Measurements from ENCODE around the gene DRAM1.

The DRAM1 gene

GRCh38 chr12:101931498-101932326 lies 54.3 kb downstream of the DRAM1 start:
- Mint-ChIP-seq H3K27me3 (no peaks in the 10 kb centered on the region), H3K4me3 (peak overlapping the region; percentile 69), H3K9me3 (peaks cover 6% of the 10 kb centered on the region), H3K27ac (peak overlapping the region; percentile 97), H3K36me3 (peaks cover 3% of the 10 kb centered on the region), H3K4me1 (peaks cover 58% of the 10 kb centered on the region)
- ATAC-seq (ENCODE audit: low read depth) (peak; percentile 71), DNase-seq (ENCODE audit: low spot score in 2 of 2) (peak in 1 of 2 donors; percentile 52)

GRCh38 chr12:101933866-101934514 lies 56.6 kb downstream of the DRAM1 start:
- H3K27me3 Mint-ChIP-seq: no peaks in the 10 kb centered on the region
- ATAC-seq (ENCODE audit: low read depth) (no peak), DNase-seq (ENCODE audit: low spot score in 2 of 2) (no peak)
- H3K27ac Mint-ChIP-seq: peak overlapping the region; percentile 97
- peaks cover 58% of the 10 kb centered on the region for H3K4me1 Mint-ChIP-seq
- peaks cover 3% of the 10 kb centered on the region for H3K36me3 Mint-ChIP-seq
- peak overlapping the region; percentile 1 for H3K4me3 Mint-ChIP-seq
- H3K9me3 Mint-ChIP-seq: peaks cover 6% of the 10 kb centered on the region

- Mint-ChIP-seq H3K27ac (peak overlapping the region; percentile 97), H3K36me3 (no peaks in the 10 kb centered on the region), H3K9me3 (peaks cover 2% of the 10 kb centered on the region), H3K4me1 (peaks cover 57% of the 10 kb centered on the region), H3K4me3 (peak overlapping the region; percentile 45), H3K27me3 (no peaks in the 10 kb centered on the region)
- DNase-seq (ENCODE audit: low spot score in 2 of 2) (peak in 1 of 2 donors; percentile 35), ATAC-seq (ENCODE audit: low read depth) (peak; percentile 69)
Observed at GRCh38 chr12:101935890-101936746, 58.7 kb downstream of the DRAM1 start.

- Mint-ChIP-seq H3K4me1 (peaks cover 41% of the 10 kb centered on the region), H3K4me3 (no peak overlapping the region), H3K36me3 (peaks cover 2% of the 10 kb centered on the region), H3K9me3 (no peaks in the 10 kb centered on the region), H3K27ac (no peak overlapping the region), H3K27me3 (no peaks in the 10 kb centered on the region)
- ATAC-seq (ENCODE audit: low read depth): no peak
- no peak for DNase-seq (ENCODE audit: low spot score in 2 of 2)
Observed at GRCh38 chr12:101939306-101939705, 61.9 kb downstream of the DRAM1 start.

GRCh38 chr12:101939856-101940265 lies 62.5 kb downstream of the DRAM1 start:
- DNase-seq (ENCODE audit: low spot score in 2 of 2): peak; percentile 44 to 68
- H3K9me3 Mint-ChIP-seq: no peaks in the 10 kb centered on the region
- peak; percentile 40 for ATAC-seq (ENCODE audit: low read depth)
- peak overlapping the region; percentile 36 for H3K27ac Mint-ChIP-seq
- no peaks in the 10 kb centered on the region for H3K27me3 Mint-ChIP-seq
- no peak overlapping the region for H3K4me3 Mint-ChIP-seq
- H3K36me3 Mint-ChIP-seq: peaks cover 5% of the 10 kb centered on the region
- peaks cover 38% of the 10 kb centered on the region for H3K4me1 Mint-ChIP-seq

- DNase-seq (ENCODE audit: low spot score in 2 of 2) (no peak), ATAC-seq (ENCODE audit: low read depth) (no peak)
- Mint-ChIP-seq H3K4me1 (peaks cover 32% of the 10 kb centered on the region), H3K4me3 (no peak overlapping the region), H3K9me3 (no peaks in the 10 kb centered on the region), H3K27me3 (no peaks in the 10 kb centered on the region), H3K36me3 (peaks cover 7% of the 10 kb centered on the region), H3K27ac (peak overlapping the region; percentile 36)
Observed at GRCh38 chr12:101940400-101940950, 63.1 kb downstream of the DRAM1 start.

GRCh38 chr12:101941306-101942249 lies 64.2 kb downstream of the DRAM1 start:
- H3K36me3 Mint-ChIP-seq: peaks cover 10% of the 10 kb centered on the region

GRCh38 chr12:101942250-101942605 lies 64.8 kb downstream of the DRAM1 start:
- Mint-ChIP-seq H3K9me3 (no peaks in the 10 kb centered on the region), H3K27ac (peak overlapping the region; percentile 72), H3K4me3 (no peak overlapping the region), H3K27me3 (no peaks in the 10 kb centered on the region), H3K36me3 (peaks cover 10% of the 10 kb centered on the region), H3K4me1 (peaks cover 22% of the 10 kb centered on the region)
- ATAC-seq (ENCODE audit: low read depth) (no peak), DNase-seq (ENCODE audit: low spot score in 2 of 2) (no peak)

More at GRCh38 chr12:101941306-101942249, 64.2 kb downstream of the DRAM1 start:
- DNase-seq (ENCODE audit: low spot score in 2 of 2) (no peak), ATAC-seq (ENCODE audit: low read depth) (peak; percentile 95)
- peaks cover 26% of the 10 kb centered on the region for H3K4me1 Mint-ChIP-seq
- H3K9me3 Mint-ChIP-seq: no peaks in the 10 kb centered on the region
- H3K4me3 Mint-ChIP-seq: no peak overlapping the region
- no peaks in the 10 kb centered on the region for H3K27me3 Mint-ChIP-seq
- peak overlapping the region; percentile 72 for H3K27ac Mint-ChIP-seq

GRCh38 chr12:101945369-101946232 lies 68.2 kb downstream of the DRAM1 start:
- H3K27me3 Mint-ChIP-seq: no peaks in the 10 kb centered on the region
- DNase-seq (ENCODE audit: low spot score in 2 of 2) (no peak), ATAC-seq (ENCODE audit: low read depth) (no peak)
- H3K4me1 Mint-ChIP-seq: peaks cover 13% of the 10 kb centered on the region
- peaks cover 14% of the 10 kb centered on the region for H3K36me3 Mint-ChIP-seq
- H3K27ac Mint-ChIP-seq: no peak overlapping the region
- H3K9me3 Mint-ChIP-seq: no peaks in the 10 kb centered on the region
- H3K4me3 Mint-ChIP-seq: no peak overlapping the region

GRCh38 chr12:101946233-101946611 lies 68.8 kb downstream of the DRAM1 start:
- Mint-ChIP-seq H3K27me3 (no peaks in the 10 kb centered on the region), H3K4me1 (peaks cover 8% of the 10 kb centered on the region), H3K4me3 (no peak overlapping the region), H3K27ac (no peak overlapping the region), H3K36me3 (peaks cover 14% of the 10 kb centered on the region), H3K9me3 (no peaks in the 10 kb centered on the region)
- DNase-seq (ENCODE audit: low spot score in 2 of 2): no peak
- no peak for ATAC-seq (ENCODE audit: low read depth)

- ATAC-seq (ENCODE audit: low read depth): no peak
- Mint-ChIP-seq H3K9me3 (no peaks in the 10 kb centered on the region), H3K4me3 (no peak overlapping the region), H3K36me3 (peaks cover 18% of the 10 kb centered on the region), H3K27ac (no peak overlapping the region), H3K27me3 (no peaks in the 10 kb centered on the region), H3K4me1 (no peaks in the 10 kb centered on the region)
- no peak for DNase-seq (ENCODE audit: low spot score in 2 of 2)
Observed at GRCh38 chr12:101947316-101947715, 69.9 kb downstream of the DRAM1 start.

- no peaks in the 10 kb centered on the region for H3K4me1 Mint-ChIP-seq
- H3K9me3 Mint-ChIP-seq: no peaks in the 10 kb centered on the region
- peaks cover 23% of the 10 kb centered on the region for H3K36me3 Mint-ChIP-seq
- DNase-seq (ENCODE audit: low spot score in 2 of 2): no peak
- H3K27ac Mint-ChIP-seq: peak overlapping the region; percentile 35
- no peak overlapping the region for H3K4me3 Mint-ChIP-seq
- H3K27me3 Mint-ChIP-seq: no peaks in the 10 kb centered on the region
- no peak for ATAC-seq (ENCODE audit: low read depth)
Observed at GRCh38 chr12:101948365-101948764, 71.0 kb downstream of the DRAM1 start.

All from memory B cell (primary cell).